ENCODE results near the gene GATAD2A. TPM values are rescaled to one million over a fixed set of nuclear protein-coding genes. Genes with fewer than 3 reads are reported as not detected.
A peak's percentile ranks its signal among the peaks of the same experiment; 100 is the strongest.

The GATAD2A gene
- total and polyA plus RNA-seq, 2 of the 8 experiments (the other 6 are each of a cell fraction or from before 2014, with no cell fraction given) = 38.4 to 205 TPM

DNA sequence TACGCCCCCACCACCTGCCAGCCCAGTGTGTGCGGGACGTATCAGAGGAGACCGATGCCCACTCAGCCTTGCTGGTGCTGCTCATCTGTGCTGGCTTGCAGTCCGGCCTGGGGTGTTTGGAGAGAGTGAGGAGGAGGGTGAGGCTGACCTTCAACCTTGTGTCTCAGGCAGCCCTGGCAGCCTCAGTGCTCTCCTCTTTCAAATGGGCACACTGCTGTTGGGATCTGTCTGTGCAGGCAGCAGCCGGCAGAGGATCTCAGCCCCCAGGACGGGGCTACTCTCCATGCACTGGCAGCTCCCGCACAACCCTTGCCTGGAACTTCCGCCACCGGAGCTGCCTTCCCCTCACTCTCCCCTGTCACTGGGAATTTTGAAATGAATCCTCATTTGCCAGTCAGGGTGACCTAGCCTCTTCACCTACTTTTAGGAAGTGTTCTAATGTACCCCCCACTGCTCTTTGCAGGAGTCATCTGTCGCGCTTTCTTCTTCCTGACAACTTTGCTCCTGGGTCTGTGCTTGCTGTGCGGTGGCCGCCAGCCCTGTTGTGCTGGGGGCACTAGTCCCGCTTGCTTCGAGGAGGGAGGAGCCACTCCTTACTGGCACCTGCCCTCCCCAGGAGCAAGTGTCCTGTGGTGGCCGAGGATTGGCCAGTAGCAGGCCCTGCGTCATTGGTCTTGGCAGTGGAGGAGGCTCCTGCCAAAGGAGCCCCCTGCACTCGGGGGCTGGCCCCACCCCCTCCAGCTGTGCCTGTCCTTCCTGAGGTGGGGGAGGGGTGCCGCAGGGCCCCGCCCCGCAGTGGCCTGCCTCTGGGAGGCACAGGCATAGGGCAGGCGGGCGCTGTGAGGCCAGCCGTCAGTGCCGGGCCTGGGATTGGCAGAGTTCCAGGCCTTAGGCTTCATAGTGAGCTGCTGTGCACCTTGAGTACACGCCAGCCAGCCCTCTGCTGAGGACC lies 56.5 kb downstream of the GATAD2A start (continued):
- TF ChIP-seq JUND (IDR thresholded peaks at IDR 0.05; ENCODE audit: low read length) = no peak
- TF ChIP-seq KDM5A (IDR thresholded peaks at IDR 0.05; ENCODE audit: low read length) = no peak
- TF ChIP-seq CBX5 (IDR thresholded peaks at IDR 0.05; ENCODE audit: low read depth, low read length) = no peak
- TF ChIP-seq FOSL1 (IDR thresholded peaks at IDR 0.05; ENCODE audit: insufficient read depth, low read depth, low read length) = no peak
- peak; percentile 75 for TF ChIP-seq KDM1A (IDR thresholded peaks at IDR 0.05; ENCODE audit: borderline replicate concordance, low read length)
- TF ChIP-seq TCF12 (IDR thresholded peaks at IDR 0.05; ENCODE audit: low read depth, low read length) = peak; percentile 69; the same call in 1 of the 2 replicates
- TF ChIP-seq CREB1 (IDR thresholded peaks at IDR 0.05) = peak; percentile 73
- no peak for TF ChIP-seq MAFK (IDR thresholded peaks at IDR 0.05; ENCODE audit: low read depth, low read length)
- TF ChIP-seq POU5F1 (IDR thresholded peaks at IDR 0.05; ENCODE audit: low read depth, low read length) = no peak
- peak in 1 of 2 experiments; percentile 9; a peak in 1 of 4 replicates for TF ChIP-seq RAD21 (IDR thresholded peaks at IDR 0.05 in 1 of 2, conservative IDR thresholded peaks at IDR 0.05 in 1 of 2; ENCODE audit: low read depth in 2 of 2, low read length in 2 of 2)
- TF ChIP-seq JUN (IDR thresholded peaks at IDR 0.05; ENCODE audit: low read depth, low read length) = no peak
- no peak for TF ChIP-seq PHF8 (conservative IDR thresholded peaks at IDR 0.05; ENCODE audit: low read depth, low read length)
- no peak for TF ChIP-seq ZNF274 (IDR thresholded peaks at IDR 0.05; ENCODE audit: borderline replicate concordance, extremely low read depth, low read length)
- no peak for TF ChIP-seq ATF3 (IDR thresholded peaks at IDR 0.05; ENCODE audit: insufficient read depth, low read depth, low read length)
- no peak for TF ChIP-seq EZH2 (IDR thresholded peaks at IDR 0.05; ENCODE audit: low read depth, low read length, severe bottlenecking)
- TF ChIP-seq SIN3A (conservative IDR thresholded peaks at IDR 0.05 in 1 of 2, IDR thresholded peaks at IDR 0.05 in 1 of 2; ENCODE audit: low read depth in 1 of 2, low read length in 2 of 2) = peak; percentile 85 to 91
- TF ChIP-seq, protein P1, sequence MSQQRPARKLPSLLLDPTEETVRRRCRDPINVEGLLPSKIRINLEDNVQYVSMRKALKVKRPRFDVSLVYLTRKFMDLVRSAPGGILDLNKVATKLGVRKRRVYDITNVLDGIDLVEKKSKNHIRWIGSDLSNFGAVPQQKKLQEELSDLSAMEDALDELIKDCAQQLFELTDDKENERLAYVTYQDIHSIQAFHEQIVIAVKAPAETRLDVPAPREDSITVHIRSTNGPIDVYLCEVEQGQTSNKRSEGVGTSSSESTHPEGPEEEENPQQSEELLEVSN (IDR thresholded peaks at IDR 0.05) = no peak
- TF ChIP-seq, protein P2, sequence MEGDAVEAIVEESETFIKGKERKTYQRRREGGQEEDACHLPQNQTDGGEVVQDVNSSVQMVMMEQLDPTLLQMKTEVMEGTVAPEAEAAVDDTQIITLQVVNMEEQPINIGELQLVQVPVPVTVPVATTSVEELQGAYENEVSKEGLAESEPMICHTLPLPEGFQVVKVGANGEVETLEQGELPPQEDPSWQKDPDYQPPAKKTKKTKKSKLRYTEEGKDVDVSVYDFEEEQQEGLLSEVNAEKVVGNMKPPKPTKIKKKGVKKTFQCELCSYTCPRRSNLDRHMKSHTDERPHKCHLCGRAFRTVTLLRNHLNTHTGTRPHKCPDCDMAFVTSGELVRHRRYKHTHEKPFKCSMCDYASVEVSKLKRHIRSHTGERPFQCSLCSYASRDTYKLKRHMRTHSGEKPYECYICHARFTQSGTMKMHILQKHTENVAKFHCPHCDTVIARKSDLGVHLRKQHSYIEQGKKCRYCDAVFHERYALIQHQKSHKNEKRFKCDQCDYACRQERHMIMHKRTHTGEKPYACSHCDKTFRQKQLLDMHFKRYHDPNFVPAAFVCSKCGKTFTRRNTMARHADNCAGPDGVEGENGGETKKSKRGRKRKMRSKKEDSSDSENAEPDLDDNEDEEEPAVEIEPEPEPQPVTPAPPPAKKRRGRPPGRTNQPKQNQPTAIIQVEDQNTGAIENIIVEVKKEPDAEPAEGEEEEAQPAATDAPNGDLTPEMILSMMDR (IDR thresholded peaks at IDR 0.05; ENCODE audit: control extremely low read depth in 1 of 3, insufficient read depth in 1 of 3, low read depth in 1 of 3, low read length in 3 of 3) = no peak
- no peak for TF ChIP-seq NRF1 (IDR thresholded peaks at IDR 0.05; ENCODE audit: low read depth, low read length)

All from H1 (cell line).